ENCODE measurements around the gene WASL.

Gene WASL

GRCh38 chr7:123661765-123662164, 87.0 kb downstream of the WASL start:
- H3K9me3 ChIP-seq (ENCODE audit: control insufficient read depth, insufficient read depth, low read length): no peaks in the 10 kb centered on the region
- H3K9ac ChIP-seq (ENCODE audit: low read depth, low read length): no peak overlapping the region
- H3K4me1 ChIP-seq (ENCODE audit: insufficient read depth, low read length): no peaks in the 10 kb centered on the region
- no peaks in the 10 kb centered on the region for H3K36me3 ChIP-seq (ENCODE audit: insufficient read depth, low read length)

GRCh38 chr7:123660514-123661354, 88.1 kb downstream of the WASL start:
- Histone ChIP-seq H3K9ac (ENCODE audit: low read depth, low read length) (no peak overlapping the region), H3K36me3 (ENCODE audit: insufficient read depth, low read length) (no peaks in the 10 kb centered on the region), H3K9me3 (ENCODE audit: control insufficient read depth, insufficient read depth, low read length) (no peaks in the 10 kb centered on the region), H3K4me1 (ENCODE audit: insufficient read depth, low read length) (no peaks in the 10 kb centered on the region)

DNA sequence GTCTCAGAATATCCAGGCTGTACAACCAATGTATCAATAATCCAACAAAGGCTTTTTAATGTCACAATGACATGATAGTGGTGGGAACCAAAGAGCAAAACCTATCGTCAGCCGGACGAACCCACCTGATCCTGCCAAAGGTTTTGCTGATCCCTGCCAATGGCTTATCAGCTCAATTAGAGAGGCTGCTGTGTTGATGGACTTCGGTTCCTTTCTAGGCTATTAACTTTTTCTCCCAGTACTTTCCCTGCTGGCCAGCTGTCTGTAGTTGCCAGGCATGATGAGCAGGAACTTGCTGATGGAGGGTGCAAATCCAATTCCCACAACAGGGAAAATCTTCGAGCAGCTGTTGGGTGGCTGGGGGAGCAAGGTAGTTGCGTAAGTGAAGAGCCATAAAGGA, 90.8 kb downstream of the WASL start:
- H3K4me1 ChIP-seq (ENCODE audit: insufficient read depth, low read length): no peaks in the 10 kb centered on the region
- H3K9me3 ChIP-seq (ENCODE audit: control insufficient read depth, insufficient read depth, low read length): no peaks in the 10 kb centered on the region

GRCh38 chr7:123657304-123657685, 91.5 kb downstream of the WASL start:
- Histone ChIP-seq H3K9ac (ENCODE audit: low read depth, low read length) (no peak overlapping the region), H3K4me1 (ENCODE audit: insufficient read depth, low read length) (no peaks in the 10 kb centered on the region), H3K9me3 (ENCODE audit: control insufficient read depth, insufficient read depth, low read length) (no peaks in the 10 kb centered on the region), H3K36me3 (ENCODE audit: insufficient read depth, low read length) (no peaks in the 10 kb centered on the region)

More for the DNA sequence above, 90.8 kb downstream of the WASL start:
- no peak overlapping the region for H3K9ac ChIP-seq (ENCODE audit: low read depth, low read length)
- H3K36me3 ChIP-seq (ENCODE audit: insufficient read depth, low read length): no peaks in the 10 kb centered on the region

- no peaks in the 10 kb centered on the region for H3K36me3 ChIP-seq (ENCODE audit: insufficient read depth, low read length)
- H3K9ac ChIP-seq (ENCODE audit: low read depth, low read length): no peak overlapping the region
- H3K4me1 ChIP-seq (ENCODE audit: insufficient read depth, low read length): no peaks in the 10 kb centered on the region
- H3K9me3 ChIP-seq (ENCODE audit: control insufficient read depth, insufficient read depth, low read length): no peaks in the 10 kb centered on the region
Observed at GRCh38 chr7:123656544-123657303, 92.1 kb downstream of the WASL start.

DNA sequence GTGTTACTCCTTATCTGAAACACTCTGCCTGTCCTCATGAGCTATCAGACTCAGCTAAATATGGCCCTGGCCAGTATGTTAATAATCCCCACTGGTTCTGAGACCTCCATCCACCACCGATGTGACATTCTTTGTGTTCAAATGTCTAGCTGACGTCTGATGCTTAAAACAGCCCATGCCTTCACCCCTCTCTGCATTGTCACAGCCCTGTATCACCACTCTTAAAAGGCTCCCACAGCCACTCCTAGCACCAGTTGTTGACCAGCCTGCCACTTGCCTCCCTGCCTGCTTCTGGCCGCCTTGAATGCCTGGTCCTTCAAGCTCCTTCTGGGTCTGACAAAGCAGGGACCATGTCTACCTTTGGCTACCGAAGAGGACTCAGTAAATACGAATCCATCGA, 93.2 kb downstream of the WASL start, which contains the start of gene LMOD2:
LMOD2 (plus strand) TSS at position 253 of the 400 bp plus-strand sequence; CDS start at position 351, 98 bp downstream.
- H3K36me3 ChIP-seq (ENCODE audit: insufficient read depth, low read length): no peaks in the 10 kb centered on the region
- H3K4me1 ChIP-seq (ENCODE audit: insufficient read depth, low read length): no peaks in the 10 kb centered on the region
- no peak within 1 kb of the TSS for H3K9ac ChIP-seq (ENCODE audit: low read depth, low read length)
- no peaks in the 10 kb centered on the region for H3K9me3 ChIP-seq (ENCODE audit: control insufficient read depth, insufficient read depth, low read length)

GRCh38 chr7:123653162-123653561, 95.6 kb downstream of the WASL start:
- peaks cover 3% of the 10 kb centered on the region; the same call in 1 of the 2 replicates for H3K4me1 ChIP-seq (ENCODE audit: insufficient read depth, low read length)
- no peak overlapping the region for H3K9ac ChIP-seq (ENCODE audit: low read depth, low read length)
- H3K9me3 ChIP-seq (ENCODE audit: control insufficient read depth, insufficient read depth, low read length): no peaks in the 10 kb centered on the region
- H3K36me3 ChIP-seq (ENCODE audit: insufficient read depth, low read length): no peaks in the 10 kb centered on the region

DNA sequence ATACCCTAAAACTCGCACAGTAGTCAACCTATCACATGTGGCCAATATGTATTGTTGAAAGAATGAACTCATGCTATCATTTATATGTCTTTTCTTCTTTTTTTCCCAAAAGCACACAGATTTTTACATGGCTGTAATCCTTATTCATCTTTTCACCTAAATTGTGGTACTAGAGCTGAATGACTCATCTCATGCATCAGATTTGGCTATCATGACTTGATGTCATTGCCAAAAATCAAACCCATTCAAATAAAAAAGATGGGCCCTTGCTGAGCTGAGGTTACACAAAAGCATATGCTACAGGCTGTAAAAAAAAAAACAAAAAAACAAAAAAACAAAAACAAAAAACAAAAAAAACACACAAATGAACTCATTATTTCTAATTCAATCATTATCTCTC, 96.4 kb downstream of the WASL start:
- H3K9me3 ChIP-seq (ENCODE audit: control insufficient read depth, insufficient read depth, low read length): no peaks in the 10 kb centered on the region
- no peak overlapping the region for H3K9ac ChIP-seq (ENCODE audit: low read depth, low read length)
- no peaks in the 10 kb centered on the region for H3K36me3 ChIP-seq (ENCODE audit: insufficient read depth, low read length)
- peaks cover 3% of the 10 kb centered on the region; the same call in 1 of the 2 replicates for H3K4me1 ChIP-seq (ENCODE audit: insufficient read depth, low read length)

- Histone ChIP-seq H3K4me1 (ENCODE audit: insufficient read depth, low read length) (peaks cover 9% of the 10 kb centered on the region; the same call in 1 of the 2 replicates), H3K36me3 (ENCODE audit: insufficient read depth, low read length) (no peaks in the 10 kb centered on the region), H3K9me3 (ENCODE audit: control insufficient read depth, insufficient read depth, low read length) (no peaks in the 10 kb centered on the region), H3K9ac (ENCODE audit: low read depth, low read length) (no peak overlapping the region)
Observed at GRCh38 chr7:123650595-123650994, 98.2 kb downstream of the WASL start.

DNA sequence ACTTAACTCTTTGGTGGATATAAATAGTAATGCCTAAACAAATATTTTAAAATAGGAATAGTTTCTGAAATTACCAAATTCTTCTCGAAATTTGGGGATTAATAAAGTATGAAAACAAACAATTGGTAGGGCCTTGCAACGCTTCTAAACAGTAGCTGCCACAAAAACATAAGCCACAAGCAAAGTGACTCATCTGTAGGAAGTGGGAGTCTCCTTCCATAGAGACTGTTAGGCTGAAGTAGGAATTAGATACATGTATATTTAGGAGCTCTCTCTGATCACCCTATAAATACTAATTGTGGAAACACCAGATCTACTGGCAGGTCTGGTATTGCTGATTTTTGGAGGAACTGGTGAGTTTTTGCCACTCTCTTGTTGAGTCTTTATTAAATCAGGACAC, 98.8 kb downstream of the WASL start:
- no peak overlapping the region for H3K9ac ChIP-seq (ENCODE audit: low read depth, low read length)
- no peaks in the 10 kb centered on the region for H3K36me3 ChIP-seq (ENCODE audit: insufficient read depth, low read length)
- no peaks in the 10 kb centered on the region for H3K9me3 ChIP-seq (ENCODE audit: control insufficient read depth, insufficient read depth, low read length)

GRCh38 chr7:123647106-123647730, 101.6 kb downstream of the WASL start:
- H3K9ac ChIP-seq (ENCODE audit: low read depth, low read length): no peak overlapping the region
- no peaks in the 10 kb centered on the region for H3K9me3 ChIP-seq (ENCODE audit: control insufficient read depth, insufficient read depth, low read length)
- H3K4me1 ChIP-seq (ENCODE audit: insufficient read depth, low read length): peaks cover 26% of the 10 kb centered on the region
- no peaks in the 10 kb centered on the region for H3K36me3 ChIP-seq (ENCODE audit: insufficient read depth, low read length)

More for the DNA sequence above, 98.8 kb downstream of the WASL start:
- H3K4me1 ChIP-seq (ENCODE audit: insufficient read depth, low read length): peaks cover 11% of the 10 kb centered on the region

- Histone ChIP-seq H3K9me3 (ENCODE audit: control insufficient read depth, insufficient read depth, low read length) (no peaks in the 10 kb centered on the region), H3K4me1 (ENCODE audit: insufficient read depth, low read length) (peaks cover 26% of the 10 kb centered on the region), H3K9ac (ENCODE audit: low read depth, low read length) (no peak overlapping the region), H3K36me3 (ENCODE audit: insufficient read depth, low read length) (no peaks in the 10 kb centered on the region)
Observed at GRCh38 chr7:123645516-123645915, 103.3 kb downstream of the WASL start.

GRCh38 chr7:123643495-123644441, 105.0 kb downstream of the WASL start:
- no peaks in the 10 kb centered on the region for H3K36me3 ChIP-seq (ENCODE audit: insufficient read depth, low read length)
- no peaks in the 10 kb centered on the region; the same call in 1 of the 2 replicates for H3K9me3 ChIP-seq (ENCODE audit: control insufficient read depth, insufficient read depth, low read length)
- H3K4me1 ChIP-seq (ENCODE audit: insufficient read depth, low read length): peaks cover 22% of the 10 kb centered on the region
- peak overlapping the region; percentile 14; the same call in 1 of the 2 replicates for H3K9ac ChIP-seq (ENCODE audit: low read depth, low read length)
